Measurements from ENCODE around the gene CDC42SE2.

Gene CDC42SE2, protein sequence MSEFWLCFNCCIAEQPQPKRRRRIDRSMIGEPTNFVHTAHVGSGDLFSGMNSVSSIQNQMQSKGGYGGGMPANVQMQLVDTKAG

DNA sequence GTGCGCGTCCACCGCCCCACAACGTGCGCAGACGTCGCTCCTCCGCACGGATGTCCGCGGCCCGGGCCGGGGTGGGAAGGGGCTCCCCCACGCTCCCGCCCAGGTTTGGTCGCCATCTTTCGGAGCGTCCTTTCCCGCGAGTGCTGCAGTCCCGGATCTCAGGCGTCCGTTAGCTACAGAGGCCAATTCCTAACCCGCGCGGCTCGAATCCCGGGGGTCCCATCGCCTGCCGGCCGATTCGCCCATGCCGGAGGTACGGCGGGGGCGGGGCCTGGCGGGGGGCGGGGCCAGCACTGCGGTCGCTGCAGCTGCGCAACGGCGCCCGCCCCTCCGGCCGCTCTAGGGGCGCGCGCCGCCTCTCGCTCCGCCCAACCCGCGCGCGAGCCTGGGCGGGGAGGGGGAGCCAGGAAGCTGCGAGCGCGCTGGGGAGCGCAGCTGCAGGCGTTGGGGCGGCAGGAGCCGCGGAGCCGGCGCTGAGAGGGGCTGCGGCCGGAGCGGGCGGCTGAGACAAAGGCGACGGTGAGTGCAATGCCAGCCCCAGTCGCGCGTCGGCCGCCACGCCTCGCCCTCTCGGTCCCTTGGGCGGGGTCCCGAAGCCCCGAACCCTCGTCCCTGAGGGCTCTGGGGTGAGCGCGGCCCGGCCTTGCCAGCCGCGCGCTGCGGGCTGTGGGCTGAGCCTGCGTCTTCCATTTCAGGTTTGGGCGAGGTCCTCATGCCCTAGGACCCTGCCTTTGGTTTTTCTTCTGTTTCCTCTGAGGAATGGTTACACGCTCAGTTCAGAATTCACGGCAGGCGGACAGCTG lies at the start of gene CDC42SE2:
Gene CDC42SE2, plus strand, starts transcription at position 406 of the 803 bp plus-strand sequence. CDS start 95,441 bp downstream, outside the sequence.
- peak; percentile 66 for DNase-seq

DNA sequence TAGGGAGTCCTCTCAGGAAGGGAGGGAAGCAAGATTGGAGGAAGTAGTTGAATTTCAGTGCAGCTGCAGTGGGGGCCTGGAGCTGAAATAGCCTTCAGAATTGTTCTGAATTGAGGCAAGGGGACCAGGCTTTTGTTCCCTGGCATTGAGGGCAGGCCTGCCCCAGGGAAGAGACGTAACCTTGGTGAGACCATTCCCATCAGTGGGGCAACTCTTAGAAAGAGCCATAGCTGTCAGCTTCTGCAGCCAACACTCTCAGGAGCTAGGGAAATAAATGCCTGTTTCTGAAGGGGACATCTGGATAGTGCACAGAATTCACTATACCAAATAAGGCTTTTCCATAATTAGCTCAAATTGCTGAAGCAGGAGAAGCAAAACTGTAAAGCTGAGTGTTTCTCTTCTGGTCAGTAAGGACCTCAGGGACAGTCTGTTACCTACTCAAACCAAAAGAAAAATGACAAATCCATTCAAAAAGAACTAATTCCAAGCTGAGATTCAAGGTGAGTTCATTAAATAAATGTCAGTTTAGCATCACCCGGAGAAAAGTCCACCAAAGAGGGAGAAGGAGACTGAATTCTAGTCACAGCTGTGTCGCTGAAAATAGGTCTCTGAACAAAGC lies 49.1 kb upstream of the CDC42SE2 start:
- DNase-seq, result no peak

DNA sequence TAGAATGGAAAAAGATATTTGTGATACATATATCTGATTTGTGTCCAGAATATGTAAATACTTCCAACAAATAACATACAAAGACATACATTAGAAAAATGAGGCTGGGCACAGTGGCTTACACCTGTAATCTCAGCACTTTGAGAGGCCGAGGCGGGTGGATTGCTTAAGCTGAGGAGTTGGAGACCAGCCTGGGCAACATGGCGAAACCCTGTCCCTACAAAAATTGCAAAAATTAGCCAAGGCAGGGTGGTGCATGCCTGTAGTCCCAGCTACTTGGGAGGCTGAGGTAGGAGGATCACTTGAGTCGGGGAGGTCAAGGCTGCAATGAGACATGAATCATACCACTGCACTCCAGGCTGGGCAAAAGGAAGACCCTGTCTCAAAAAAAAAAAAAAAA lies 46.1 kb upstream of the CDC42SE2 start:
- DNase-seq, result no peak

DNA sequence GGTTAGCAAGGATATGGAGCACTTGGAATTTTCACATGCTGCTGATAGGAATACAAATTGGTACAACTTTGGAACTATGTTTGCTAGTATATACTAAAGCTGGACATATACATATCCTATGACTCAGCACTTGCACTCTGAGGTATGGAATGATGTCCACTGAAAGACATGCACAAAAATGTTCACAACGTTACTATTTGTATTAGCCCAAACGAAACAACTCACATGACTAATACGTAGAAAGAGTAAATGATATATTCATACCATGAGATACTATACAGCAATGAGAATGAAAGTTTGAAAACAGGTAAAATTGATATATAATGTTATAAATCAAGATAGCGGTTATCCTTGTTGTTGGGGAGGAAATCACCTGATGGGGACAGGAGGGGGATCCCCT lies 45.5 kb upstream of the CDC42SE2 start:
- DNase-seq, result no peak

DNA sequence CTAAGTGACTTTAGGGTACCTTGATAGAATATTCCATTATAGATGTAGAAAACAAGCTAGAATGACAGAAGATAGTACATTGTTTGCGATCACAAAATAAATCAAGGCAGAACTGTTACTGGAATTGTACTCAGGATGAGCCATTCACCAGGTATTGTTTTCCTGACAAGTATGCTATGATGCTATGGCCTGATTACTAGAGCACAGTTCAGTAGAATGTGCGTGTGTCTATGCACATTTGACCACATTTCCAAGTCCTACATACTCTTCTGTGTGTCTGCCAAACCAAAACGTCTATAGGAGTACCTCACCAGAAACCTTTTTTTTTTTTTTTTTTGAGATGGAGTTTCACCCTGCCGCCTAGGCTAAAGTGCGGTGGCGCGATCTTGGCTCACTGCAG lies 43.3 kb upstream of the CDC42SE2 start:
- no peak for DNase-seq

DNA sequence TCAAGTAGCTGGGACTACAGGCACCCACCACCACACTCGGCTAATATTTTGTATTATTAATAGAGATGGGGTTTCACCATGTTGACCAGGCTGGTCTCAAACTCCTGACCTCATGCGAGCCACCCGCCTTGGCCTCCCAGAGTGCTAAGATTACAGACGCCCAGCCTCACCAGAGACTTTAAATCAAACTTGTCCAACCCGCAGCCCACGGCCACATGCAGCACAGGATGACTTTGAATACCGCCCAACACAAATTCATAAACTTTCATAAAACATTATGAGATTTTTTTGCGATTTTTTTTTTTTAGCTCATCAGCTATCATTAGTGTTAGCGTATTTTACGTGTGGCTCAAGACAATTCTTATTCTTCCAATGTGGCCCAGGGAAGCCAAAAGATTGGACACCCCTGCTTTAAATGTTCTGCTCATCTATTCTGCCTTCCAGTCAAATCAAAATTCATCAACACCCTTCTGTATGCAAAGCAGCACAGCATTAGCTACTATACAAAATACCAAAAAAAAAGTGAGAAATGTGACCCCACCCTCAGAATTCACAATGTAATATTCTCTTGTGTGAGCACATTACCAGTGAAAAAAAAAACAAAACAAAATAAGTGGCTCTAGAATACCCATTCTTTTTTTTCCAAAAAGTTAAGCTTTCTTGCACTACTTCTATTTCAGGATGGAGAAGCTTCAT lies 42.7 kb upstream of the CDC42SE2 start:
- DNase-seq, result no peak

DNA sequence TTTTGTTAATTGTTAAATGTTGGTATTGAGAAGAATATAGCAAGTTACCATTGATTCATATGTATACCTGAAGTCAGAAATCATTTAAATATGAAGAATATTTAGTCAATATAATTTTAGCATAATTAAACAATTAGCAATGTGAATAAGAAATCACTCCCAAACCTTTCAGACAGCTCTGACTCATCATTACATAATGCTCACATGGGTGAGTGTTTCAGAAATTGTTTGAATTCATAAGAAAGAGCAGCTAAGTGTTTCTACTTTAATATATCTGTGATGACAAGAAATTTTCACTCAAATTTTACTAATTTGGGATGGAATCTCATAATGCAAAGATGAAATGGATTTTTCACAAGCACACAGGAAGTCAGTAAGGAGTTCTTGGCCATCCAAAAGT lies 42.0 kb upstream of the CDC42SE2 start:
- peak; percentile 7 for DNase-seq

DNA sequence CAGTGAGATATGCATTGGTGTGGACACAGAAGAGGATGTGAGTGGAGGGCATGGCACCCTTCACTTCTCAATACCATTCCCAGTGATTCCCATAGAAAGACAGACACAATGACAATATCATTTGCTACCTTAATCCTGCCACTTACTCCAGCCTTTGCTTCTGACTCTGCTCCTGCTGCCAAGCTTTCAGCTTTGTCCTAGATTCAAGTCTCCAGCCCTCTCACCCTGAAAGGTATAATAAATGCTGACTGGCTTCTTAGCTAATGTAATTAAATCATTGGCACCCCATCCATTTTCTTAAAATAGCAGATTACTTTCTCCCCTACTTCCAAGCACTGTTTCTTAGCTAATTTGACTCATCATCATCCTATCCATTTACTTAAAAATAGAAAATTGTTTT lies 41.1 kb upstream of the CDC42SE2 start:
- DNase-seq, result no peak

DNA sequence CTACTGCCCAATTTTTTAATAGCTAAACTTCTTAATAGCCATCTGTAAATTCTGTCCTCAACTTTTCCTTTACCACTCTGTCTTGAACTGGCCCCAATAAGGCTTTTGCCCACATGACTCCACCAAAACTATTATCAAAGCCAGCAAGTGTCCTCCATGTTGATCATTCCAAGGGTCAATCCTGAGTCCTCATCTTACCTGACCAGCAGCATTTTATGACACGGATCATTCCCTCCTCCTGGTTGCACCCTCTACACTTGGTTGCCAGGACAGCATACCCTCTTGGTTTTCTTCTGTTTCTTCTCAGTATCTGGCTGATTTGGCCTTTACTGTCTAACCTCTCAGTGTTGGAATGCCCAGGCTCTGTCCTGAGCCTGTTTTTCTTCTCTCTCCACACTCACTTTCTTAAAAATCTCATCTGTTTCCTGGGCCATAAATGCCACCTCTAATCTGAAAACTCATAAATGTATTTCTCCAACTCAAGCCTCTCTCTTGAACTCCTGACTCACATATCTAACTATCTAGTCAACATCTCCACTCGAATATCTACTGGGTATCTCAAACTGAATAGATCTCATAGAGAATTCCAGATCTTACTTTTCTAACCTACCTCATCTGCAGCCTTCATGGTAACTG lies 40.0 kb upstream of the CDC42SE2 start:
- no peak for DNase-seq

DNA sequence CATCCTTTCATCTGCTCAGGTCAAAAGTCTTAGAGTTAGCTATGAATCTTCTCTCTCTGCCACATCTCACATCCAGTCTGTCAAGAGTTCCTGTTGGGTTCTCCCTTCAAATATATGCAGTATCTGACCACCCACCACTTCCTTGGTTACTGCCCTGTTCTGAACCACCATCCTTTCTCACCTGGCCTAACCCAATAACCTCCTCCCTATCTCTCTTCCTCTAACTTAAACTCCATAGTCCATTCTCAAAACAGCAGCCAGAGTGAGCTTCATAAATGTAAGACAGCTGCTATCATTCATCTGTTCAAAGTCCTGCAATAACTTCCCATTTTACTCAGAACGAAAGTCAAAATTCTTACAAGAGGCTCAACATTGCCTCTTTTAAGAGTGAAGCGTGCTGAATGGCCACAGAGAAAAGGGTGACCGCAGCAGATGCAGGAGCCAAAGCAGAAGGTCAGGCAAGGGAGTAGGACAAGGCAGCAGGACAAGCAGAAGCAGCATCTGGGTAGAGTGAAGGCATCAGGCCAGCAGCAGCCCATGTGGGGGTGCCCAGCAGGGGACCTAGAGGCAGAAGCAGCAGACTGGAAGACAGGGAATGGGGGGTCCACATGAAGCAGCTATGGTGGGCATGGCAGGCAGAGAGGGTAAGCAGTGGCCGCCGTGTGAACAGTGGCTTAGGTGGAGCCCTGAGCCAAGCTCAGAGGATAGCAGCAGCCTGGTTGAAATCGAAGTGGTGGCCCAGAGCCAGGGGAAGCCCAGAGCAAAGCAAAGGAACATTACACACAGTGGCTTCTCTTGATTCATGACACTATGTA lies 39.3 kb upstream of the CDC42SE2 start:
- no peak for DNase-seq

DNA sequence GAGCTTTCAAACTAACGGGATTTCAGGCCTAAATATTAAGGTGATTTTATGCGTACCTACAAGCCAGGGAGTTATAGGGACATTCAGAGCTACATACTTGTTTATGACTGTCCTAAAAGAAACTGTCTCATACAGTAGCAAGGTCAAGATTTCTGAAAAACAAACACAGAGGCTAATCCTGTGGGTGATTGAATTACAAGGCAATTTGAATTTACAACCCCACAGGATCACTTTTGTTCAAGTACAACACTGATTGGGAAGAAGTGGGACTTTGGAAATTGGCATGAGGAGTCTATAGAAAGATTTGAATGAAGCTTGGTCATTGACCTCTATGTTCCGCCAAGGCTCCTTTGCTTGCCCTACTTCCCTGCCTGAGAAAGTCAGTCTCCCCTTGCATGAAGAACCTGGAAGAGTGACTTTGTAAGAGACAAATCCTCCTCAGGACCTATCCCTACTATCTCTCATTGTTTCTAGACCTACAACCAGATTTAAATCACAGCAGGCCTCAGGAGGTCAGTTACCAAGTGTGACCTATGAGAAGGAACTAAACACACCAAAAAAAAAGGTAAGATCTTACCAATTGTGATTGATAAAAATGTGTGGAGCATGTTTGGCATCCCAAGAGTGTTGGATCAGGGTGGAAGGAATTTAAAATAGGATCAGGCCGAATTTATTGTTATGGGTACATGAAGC lies 38.4 kb upstream of the CDC42SE2 start:
- DNase-seq, result no peak

DNA sequence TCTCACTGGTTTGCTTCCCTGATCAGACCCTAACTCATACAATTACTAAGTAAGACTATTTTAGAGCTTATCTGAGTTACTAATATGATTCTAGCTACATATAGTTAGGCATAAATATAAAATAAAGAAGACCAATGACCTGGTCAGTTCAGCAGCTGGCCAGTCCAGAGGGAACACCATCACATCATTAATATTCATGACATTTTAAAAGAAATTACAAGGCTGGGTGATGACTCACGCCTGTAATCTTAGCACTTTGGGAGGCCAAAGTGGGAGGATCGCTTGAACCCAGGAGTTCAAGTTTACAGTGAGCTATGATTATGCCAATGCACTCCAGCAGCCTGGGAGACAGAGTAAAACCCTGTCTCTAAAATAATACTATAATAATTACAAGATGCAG lies 37.0 kb upstream of the CDC42SE2 start:
- no peak for DNase-seq

DNA sequence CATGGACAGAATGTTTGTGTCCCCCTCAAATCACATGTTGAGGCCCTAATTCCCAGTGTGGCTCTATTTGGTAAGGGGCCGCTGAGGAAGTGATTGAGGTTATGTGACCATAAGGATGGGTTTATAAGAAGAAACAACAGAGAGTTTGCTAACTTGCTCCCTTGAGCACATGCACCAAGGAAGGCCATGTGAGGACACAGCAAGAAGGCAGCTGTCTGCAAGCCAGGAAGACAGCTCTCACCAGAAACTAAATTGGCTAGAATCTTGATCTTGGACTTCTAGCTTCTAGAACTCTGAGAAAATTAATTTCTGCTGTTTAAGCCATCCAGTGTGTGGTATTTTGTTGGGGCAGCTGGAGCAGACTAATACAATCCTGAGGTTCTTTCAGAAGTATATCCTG lies 35.2 kb upstream of the CDC42SE2 start:
- no peak for DNase-seq

DNA sequence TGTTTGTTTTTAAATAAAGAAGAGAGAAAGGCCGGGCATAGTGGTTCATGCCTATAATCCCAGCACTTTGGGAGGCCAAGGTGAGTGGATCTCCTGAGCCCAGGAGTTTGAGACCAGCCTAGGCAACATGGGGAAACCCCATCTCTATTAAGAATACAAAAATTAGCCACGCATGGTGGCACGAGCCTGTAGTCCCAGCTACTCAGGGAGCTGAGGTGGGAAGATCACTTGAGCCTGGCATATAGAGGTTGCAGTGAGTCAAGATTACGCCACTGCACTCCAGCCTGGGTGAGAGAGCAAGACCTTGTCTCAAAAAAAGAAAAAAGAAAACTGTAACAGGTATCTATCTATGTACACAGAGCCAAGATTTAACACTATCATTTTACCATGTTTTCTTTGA lies 34.2 kb upstream of the CDC42SE2 start:
- DNase-seq, result no peak

DNA sequence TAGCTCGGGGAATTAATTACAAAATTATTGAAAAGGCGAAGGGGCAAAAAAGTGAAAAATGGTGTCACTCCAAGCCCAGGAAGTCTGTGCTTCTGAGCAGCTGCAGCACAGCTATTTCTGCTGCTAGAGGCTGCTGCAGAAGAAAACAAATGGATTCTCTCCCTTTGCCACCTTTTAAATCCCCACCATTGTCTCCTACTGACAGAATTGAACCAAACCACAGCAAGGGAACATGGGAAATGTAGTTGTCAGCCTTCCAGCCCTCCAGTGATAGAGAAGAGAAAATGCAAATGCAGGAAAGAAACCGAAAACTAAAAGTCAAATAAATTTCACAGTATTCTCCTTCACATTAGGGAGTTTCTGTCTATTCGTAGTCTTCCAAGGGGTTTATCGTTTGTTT lies 33.4 kb upstream of the CDC42SE2 start:
- no peak for DNase-seq

DNA sequence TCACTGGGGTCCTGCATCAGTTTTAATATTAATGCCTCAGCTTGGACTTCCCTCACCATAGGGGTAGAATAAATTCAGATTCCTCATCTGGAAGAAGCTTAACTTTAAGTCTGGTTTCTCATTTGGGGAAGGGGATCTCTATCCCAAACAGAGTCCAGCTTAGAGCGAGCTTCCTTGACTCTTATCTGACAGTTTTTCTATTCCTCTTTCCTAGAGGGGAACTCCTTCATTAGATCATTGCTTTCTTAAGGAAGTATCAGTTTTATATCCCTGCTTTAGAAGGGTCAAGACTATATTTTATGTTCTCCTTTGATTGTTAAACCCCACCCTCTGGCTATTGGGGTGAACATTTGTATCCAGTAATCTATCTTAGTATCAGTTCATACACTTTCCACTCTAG lies 24.2 kb upstream of the CDC42SE2 start:
- DNase-seq, result no peak

DNA sequence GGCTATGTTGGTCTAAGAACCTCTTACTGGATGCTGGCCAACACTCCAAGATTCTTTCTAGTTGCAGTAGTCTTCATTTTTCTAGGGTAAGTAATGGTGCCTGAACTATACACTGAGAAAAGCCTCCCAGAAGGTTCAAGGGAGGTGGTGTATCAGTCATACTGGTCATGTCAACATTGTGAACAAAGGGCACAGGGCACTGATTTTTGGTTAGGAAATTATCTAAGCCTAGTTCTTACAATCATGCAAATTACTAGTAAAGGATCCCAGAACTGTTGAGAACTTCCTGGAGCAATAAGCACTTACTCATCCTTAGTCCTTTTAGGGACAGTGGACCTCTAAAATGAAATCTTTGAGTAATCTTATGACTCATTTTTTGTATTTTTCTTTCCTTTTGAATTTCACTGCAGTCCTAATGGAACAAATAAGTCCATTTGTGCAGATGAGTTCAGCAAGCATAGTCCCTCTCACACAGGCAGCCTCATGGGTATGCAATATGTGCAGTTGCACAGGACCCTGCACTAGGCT lies 21.1 kb upstream of the CDC42SE2 start:
- peak; percentile 74 for DNase-seq

DNA sequence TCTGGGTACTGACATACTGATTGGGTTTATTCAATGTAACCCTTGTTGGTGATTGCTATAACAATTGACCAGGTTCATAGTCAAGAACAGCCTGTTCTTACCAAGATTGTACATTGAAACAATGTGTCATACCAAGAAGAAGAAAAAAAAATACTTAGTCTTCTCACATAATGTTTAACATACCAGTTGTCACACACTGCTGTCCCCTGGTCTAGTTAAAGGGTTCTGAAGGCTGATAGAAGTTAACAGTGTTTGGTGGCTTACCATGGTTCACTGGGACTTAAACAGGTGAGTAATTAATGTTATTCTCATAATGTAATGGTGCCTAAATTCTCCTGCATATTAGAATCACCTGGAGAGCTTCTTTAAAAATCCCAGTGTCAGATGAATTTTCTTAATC lies 18.5 kb upstream of the CDC42SE2 start:
- no peak for DNase-seq

DNA sequence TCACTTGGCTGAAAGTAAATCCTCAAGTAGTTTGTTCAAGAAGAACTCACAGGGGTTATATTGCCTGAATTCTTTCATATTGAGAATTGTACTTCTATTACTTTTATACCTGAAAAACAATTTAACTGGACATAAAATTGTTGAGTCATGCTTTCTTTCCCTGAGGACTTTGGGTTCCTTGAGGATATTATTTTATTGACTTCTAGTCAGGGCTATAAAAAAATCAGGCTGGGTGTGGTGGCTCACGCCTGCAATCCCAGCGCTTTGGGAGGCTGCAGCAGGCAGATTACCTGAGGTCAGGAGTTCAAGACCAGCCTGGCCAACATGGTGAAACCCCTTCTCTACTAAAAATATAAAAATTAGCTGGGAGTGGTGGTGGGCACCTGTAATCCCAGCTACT lies 17.9 kb upstream of the CDC42SE2 start:
- DNase-seq, result no peak

DNA sequence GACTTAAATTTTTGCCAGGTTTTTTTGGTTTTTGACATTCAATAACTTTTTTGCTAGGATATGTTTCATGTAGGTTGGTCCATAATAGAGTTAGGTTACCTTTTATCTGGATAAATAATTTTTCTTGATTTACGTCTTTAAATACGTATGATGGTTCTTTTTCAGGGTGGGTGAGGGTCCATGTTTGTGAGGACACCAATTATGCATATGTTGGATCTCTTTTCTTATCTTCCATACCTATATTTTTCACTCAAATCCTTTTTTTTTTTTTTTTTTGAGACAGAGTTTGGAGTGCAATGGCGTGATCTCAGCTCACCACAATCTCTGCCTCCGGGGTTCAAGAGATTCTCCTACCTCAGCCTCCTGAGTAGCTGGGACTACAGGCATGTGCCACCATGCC lies 17.3 kb upstream of the CDC42SE2 start:
- DNase-seq, result no peak

DNA sequence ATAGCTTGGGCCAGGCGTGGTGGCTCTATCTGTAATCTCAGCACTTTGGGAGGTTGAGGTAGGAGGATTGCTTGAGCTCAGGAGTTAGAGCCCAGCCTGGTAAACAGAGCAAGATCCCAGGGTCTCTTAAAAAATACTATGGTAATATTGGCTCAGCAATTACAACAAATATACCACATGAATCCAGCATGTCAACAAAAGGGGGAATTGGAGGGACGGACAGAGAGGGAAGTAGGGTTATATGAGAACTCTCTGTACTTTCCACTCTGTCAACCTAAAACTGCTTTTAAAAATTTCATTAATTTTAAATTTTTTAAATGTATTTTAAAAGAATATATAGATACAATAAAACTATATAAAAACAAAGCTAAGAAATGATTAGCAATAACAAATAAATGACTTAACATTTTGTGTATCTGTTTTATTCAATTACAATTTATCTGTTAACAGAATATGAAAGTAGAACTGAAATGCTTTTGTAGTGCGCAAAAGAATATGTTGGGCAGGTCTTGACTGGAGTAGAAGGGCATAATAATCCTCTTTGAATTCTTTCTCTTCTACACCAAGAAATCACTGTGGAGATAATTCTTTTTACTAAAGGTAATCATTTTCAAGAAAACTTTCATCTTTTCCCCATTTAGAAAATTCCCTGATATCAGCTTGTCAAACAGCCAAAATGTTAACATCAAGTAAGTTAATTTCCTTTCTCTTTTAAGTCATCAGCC lies 12.9 kb upstream of the CDC42SE2 start:
- DNase-seq, result no peak
